ENCODE results near the gene USP20.

Gene USP20

DNA sequence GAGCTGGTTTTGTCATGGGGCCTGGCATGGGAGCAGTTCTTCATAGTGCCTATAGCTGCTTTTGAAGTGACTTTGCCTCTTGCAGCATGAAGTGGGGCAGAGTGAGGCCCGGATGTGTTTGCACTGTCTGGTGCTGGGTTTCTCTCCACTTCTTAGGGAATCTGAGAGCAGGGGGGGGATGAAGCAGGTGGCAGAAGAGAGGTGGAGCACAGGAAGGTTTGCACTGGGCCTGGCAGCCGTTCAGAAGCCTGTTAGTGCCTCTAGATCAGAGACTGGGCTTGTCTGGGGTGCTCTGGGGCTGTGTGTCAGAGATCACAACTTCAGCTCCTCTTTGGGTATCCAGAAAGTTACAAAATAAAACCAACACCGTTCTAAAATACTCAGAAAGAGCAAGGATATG is 18.4 kb downstream of the USP20 start:
- peaks cover 53% of the 10 kb centered on the region for H3K4me1 Mint-ChIP-seq
- no peak overlapping the region for H3K27ac Mint-ChIP-seq
- H3K4me3 Mint-ChIP-seq = no peak overlapping the region
- no peak for DNase-seq
- CTCF ChIA-PET = no interaction called here
- H3K27me3 Mint-ChIP-seq = no peaks in the 10 kb centered on the region
- peaks cover 69% of the 10 kb centered on the region for H3K36me3 Mint-ChIP-seq
- no peaks in the 10 kb centered on the region for H3K9me3 Mint-ChIP-seq

DNA sequence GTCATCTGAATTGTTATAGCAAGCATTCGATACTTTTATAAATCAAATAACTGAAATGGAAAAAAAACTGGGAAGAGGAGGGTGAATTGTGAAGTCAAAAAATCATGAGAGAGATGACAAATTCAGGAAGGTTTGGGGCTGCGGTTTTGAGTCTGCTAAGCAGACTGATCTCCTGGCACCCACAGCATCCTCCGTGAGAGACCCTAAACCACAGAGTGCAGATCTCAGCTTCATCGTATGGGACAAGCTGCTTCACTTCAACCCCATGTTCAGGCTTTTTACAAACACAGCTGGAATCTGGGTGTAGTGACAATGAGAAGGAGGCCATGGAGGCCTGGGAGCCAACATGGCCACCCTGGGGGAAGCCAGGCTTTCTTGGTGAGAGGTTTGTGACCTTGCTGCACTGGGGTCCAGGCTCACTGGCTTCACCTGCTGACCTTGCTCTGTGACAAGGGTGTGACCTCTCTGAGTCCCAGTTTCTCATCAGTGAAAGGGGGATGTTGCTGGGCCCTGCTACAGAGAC is 19.4 kb downstream of the USP20 start:
- CTCF ChIA-PET = no interaction called here
- H3K36me3 Mint-ChIP-seq = peaks cover 71% of the 10 kb centered on the region
- peaks cover 54% of the 10 kb centered on the region for H3K4me1 Mint-ChIP-seq
- peak overlapping the region; percentile 5 for H3K27ac Mint-ChIP-seq
- peak overlapping the region; percentile 1 for H3K4me3 Mint-ChIP-seq
- H3K27me3 Mint-ChIP-seq = no peaks in the 10 kb centered on the region
- no peaks in the 10 kb centered on the region for H3K9me3 Mint-ChIP-seq
- DNase-seq = no peak

DNA sequence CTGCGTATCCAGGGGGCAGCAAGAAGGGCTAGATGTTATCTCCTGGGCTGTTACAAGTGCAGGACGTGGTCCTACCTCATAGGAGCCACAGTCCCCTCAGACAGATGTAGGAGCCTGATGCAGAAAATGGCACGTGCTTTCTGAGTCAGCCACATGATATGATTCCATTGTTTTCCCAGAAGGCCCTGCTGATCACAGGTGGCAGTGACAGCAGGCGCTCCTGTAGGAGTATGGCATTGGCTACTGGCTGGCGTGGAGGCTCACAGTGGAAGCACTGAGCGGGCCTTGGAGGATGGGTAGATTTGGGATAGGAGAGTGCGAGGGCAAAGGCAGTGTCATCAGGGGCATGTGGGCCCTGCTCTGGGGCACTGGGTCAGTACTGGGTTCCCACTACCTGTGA is 21.9 kb downstream of the USP20 start:
- CTCF ChIA-PET = interaction anchor here (1.1 kb wide), 1 partner anchor 28 kb away, joined by 3 read pairs; no protein-coding TSS in a partner anchor
- H3K27ac Mint-ChIP-seq = no peak overlapping the region
- no peak for DNase-seq

DNA sequence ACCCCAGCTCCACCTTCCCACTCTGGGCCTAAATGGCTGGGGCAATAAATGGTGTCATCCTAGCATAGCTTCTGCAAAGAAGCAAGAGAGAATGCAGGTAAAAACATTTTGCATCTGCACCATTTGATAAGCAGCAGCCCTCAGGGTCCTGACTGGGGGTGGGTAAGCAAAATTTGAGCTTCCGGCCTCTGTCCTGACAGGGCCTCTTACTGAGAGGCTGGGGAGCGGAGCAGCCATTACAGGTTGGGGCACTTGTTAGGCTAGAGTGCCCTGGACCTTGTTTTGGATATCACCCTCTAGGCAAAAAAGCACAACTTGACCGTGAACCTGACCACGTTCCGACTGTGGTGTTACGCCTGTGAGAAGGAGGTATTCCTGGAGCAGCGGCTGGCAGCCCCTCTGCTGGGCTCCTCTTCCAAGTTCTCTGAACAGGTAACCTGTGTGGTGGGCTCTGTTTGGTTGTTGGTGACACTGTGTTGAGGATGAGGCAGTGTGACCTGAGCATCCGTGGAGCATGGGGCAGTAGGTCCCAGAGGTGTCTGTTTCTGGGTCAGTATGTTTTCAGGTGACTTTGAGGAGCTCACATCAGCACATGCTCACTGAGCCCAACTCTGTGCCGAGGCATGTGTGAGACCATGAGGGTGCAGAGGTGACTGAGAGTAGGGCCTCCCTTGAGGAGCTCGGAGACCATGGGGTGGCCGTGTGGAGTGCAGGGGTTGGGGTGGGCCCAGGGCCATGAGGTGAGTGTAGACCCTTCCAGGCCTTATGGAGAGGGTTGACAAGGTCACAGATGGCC is 23.1 kb downstream of the USP20 start:
- DNase-seq = no peak
- CTCF ChIA-PET = no interaction called here
- Mint-ChIP-seq H3K9me3 (no peaks in the 10 kb centered on the region), H3K27me3 (no peaks in the 10 kb centered on the region), H3K4me3 (no peak overlapping the region), H3K36me3 (peaks cover 68% of the 10 kb centered on the region), H3K27ac (peak overlapping the region; percentile 37), H3K4me1 (peaks cover 67% of the 10 kb centered on the region)

More for the DNA sequence above, 21.9 kb downstream of the USP20 start:
- Mint-ChIP-seq H3K4me3 (no peak overlapping the region), H3K9me3 (no peaks in the 10 kb centered on the region), H3K4me1 (peaks cover 64% of the 10 kb centered on the region), H3K27me3 (no peaks in the 10 kb centered on the region), H3K36me3 (peaks cover 70% of the 10 kb centered on the region)

DNA sequence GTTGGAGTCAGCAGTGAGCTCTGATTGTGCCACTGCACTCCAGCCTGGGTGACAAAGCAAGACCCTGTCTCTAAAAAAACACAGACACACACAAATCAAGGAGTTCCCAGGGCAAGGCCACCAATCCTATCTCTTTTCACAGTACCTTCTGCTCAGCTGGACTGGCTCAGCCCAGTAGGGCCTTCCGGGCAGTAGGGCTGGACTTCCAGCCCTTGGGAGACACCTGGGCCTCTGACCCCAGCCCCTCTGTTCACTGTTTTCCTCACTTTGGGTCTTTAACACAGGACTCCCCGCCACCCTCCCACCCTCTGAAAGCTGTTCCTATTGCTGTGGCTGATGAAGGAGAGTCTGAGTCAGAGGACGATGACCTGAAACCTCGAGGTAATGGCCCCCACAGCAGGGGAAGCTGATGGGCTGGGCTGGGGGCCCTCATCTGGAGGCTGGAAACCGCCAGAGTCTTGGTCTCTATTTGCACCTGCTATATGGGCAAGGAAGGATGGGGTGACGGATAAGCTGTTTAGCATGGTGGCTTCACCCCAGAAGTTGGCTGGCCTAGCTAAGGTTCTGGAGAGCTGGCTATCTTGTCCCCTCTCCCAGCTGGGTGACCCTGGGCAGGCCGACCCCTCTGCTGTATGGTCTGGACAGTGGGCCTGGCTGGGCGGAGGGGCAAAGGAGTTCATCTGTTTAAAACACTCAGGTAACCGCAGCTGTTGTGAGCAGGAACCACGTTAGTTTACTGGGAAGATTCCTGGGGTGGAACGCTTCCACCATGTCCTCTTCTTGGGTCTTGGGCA is 25.6 kb downstream of the USP20 start:
- Mint-ChIP-seq H3K9me3 (no peaks in the 10 kb centered on the region), H3K27ac (peak overlapping the region; percentile 79), H3K36me3 (peaks cover 61% of the 10 kb centered on the region), H3K4me3 (no peak overlapping the region), H3K27me3 (no peaks in the 10 kb centered on the region), H3K4me1 (peaks cover 62% of the 10 kb centered on the region)
- CTCF ChIA-PET = interaction anchor here (1.2 to 2.1 kb wide), 3 partner anchors 16 to 24 kb away, joined by 3 to 9 read pairs (median 7); no protein-coding TSS in a partner anchor
- DNase-seq = no peak

DNA sequence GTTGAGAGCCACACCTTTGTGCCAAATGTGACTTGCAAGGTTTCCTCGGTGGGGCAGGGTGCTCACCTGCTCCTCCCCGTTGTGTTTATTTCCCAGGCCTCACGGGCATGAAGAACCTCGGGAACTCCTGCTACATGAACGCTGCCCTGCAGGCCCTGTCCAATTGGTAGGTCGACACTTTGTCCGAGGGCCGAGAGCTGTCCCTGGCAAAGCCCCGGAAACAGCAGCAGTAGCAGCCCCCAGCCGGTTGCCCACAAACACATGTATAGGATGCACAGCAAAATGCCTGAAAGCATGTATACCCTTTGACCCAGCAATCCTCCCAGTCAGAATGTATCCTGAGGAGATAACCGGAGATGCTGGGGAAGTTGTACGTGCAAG is 26.2 kb downstream of the USP20 start:
- DNase-seq = no peak
- Mint-ChIP-seq H3K27me3 (no peaks in the 10 kb centered on the region), H3K27ac (peak overlapping the region; percentile 78), H3K4me3 (no peak overlapping the region), H3K36me3 (peaks cover 58% of the 10 kb centered on the region), H3K4me1 (peaks cover 64% of the 10 kb centered on the region), H3K9me3 (no peaks in the 10 kb centered on the region)
- CTCF ChIA-PET = interaction anchor here (1.6 to 2.1 kb wide), 2 partner anchors 23 to 24 kb away, joined by 7 to 9 read pairs; no protein-coding TSS in a partner anchor

DNA sequence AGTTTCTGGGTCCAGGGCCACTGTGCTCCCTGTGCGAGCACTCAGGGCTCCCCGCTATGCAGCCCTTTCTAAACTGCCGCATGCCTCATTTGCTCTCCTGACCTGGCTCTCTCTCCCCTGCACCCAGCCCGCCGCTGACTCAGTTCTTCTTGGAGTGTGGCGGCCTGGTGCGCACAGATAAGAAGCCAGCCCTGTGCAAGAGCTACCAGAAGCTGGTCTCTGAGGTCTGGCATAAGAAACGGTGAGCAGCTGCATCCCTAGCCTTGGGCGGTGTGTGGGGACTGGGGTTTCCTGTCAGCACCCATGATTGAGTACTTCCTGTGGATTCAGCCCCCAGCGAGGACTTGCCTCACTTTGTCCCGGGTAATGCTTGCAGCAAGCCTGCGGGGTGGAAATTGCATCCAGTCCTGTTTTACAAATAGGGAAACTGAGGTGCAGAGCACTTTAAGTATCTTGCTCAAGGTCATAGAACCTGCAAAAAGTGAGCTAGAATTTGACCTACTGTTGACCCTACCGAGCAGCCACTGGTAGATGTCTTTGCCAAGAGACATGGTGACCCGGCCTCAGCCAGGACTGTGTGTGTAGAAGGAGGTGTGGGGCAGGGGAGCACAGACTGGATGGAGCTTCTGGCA is 27.9 kb downstream of the USP20 start:
- CTCF ChIA-PET = interaction anchor here (0.6 to 1.5 kb wide), 4 partner anchors 10 to 24 kb away, joined by 3 to 9 read pairs (median 3); no protein-coding TSS in a partner anchor
- peaks cover 73% of the 10 kb centered on the region for H3K4me1 Mint-ChIP-seq
- peak; percentile 90 for DNase-seq
- H3K4me3 Mint-ChIP-seq = peak overlapping the region; percentile 62
- H3K27ac Mint-ChIP-seq = peak overlapping the region; percentile 93
- H3K9me3 Mint-ChIP-seq = no peaks in the 10 kb centered on the region
- H3K27me3 Mint-ChIP-seq = no peaks in the 10 kb centered on the region
- peaks cover 56% of the 10 kb centered on the region for H3K36me3 Mint-ChIP-seq

DNA sequence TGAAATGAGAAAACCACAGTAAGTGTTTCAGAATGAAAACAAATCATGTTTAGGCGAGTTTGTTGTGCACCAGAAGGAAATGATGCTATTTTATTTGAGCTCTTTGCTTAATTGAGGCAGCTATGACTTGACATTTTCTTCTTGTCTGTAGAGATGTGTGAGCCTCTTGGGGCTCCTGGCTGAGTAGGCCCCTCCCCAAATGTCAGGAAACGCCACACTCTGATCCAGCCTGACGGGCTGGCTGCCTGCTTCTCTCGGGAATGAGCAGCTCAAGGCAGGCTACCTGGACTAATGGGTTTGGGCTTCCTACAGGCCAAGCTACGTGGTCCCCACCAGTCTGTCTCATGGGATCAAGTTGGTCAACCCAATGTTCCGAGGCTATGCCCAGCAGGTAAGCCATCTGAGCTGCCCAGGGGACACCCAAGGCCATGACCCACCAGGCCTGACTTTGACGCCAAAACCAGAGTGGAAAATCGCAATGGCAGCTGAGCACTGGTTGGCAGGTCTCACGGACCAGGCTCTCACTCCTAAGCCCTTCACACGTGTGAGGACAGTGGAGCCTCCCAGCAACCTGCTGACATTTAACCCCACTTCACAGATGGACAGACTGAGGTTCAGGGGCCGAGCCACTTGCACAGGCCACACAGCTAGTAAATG is 29.9 kb downstream of the USP20 start:
- Mint-ChIP-seq H3K4me1 (peaks cover 89% of the 10 kb centered on the region), H3K27ac (peak overlapping the region; percentile 93), H3K9me3 (no peaks in the 10 kb centered on the region), H3K4me3 (no peak overlapping the region), H3K27me3 (no peaks in the 10 kb centered on the region), H3K36me3 (peaks cover 63% of the 10 kb centered on the region)
- CTCF ChIA-PET = interaction anchor here (0.7 to 2.0 kb wide), 7 partner anchors 20 to 91 kb away, joined by 3 to 6 read pairs (median 3); no protein-coding TSS in a partner anchor
- no peak for DNase-seq

DNA sequence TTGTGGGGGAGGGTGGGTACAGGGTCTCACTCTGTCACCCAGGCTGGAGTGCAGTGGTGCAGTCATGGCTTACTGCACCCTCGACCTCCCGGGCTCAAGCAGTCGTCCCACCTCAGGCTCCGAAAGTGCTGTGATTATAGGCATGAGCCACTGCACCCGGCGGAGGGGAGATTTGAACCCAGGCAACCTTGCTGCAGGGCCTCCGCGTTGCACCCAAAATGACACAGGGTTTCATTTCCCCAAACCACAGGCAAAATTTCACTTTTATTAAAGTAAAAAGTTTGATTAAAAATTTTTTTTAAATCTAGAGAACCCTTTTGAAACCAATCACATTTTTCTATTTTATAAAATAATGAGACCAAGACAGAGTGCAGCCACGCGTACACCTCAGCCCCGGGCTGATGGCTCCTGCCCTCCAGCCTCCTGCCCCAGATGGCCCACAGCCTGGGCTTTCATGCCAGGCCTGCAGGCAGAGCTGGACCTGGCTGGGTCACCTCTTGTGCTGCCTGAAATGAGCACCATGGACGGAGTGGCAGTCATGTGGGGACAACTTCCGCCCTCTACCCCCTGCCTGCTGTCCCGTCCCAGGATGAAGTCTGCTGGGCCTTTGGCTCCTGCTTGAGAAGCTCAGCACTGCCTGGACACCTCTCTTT is 30.5 kb downstream of the USP20 start:
- peak overlapping the region; percentile 29 for H3K4me3 Mint-ChIP-seq
- H3K27ac Mint-ChIP-seq = peak overlapping the region; percentile 93
- H3K4me1 Mint-ChIP-seq = peaks cover 92% of the 10 kb centered on the region
- DNase-seq = no peak
- CTCF ChIA-PET = interaction anchor here (0.7 to 2.0 kb wide), 6 partner anchors 19 to 29 kb away, joined by 3 to 6 read pairs (median 3); no protein-coding TSS in a partner anchor
- no peaks in the 10 kb centered on the region for H3K27me3 Mint-ChIP-seq
- H3K9me3 Mint-ChIP-seq = no peaks in the 10 kb centered on the region
- peaks cover 64% of the 10 kb centered on the region for H3K36me3 Mint-ChIP-seq

DNA sequence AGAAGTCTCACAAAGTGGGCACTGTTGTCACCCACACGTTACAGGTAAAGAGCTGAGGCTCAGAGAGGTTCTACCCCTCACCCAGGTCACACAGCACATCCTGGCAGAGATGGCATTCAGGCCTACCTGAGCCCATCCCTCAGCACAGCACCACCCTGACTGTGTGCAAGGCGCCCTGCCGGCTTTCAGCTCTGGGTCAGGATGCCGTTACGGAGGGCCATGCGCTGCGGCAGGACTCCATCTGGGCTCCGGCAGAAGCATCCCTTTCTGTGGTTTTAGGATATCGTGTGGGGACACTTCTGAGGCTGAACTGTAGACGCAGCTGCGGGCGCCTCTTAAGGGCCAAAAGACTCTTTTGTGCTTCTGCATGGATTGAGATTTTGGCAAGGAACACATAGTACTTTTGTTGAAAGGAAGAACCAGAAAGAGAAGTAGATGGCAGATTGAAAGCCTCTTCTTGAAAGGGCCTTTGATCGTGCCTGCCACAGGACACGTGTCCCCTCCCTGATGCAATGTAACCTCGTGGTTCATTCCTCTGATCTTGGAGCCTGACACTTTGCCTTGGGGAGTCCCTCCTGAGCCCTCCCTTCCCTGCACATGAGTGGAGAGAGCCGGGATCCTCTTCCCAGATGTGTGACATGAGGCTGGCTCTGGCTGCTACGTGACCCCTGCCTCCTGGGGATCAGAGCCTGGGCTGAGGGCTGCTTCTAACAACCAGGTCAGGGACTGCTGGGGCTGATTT is 31.3 kb downstream of the USP20 start:
- Mint-ChIP-seq H3K36me3 (peaks cover 65% of the 10 kb centered on the region), H3K9me3 (no peaks in the 10 kb centered on the region), H3K4me1 (peaks cover 92% of the 10 kb centered on the region), H3K4me3 (peak overlapping the region; percentile 29), H3K27ac (peak overlapping the region; percentile 92), H3K27me3 (no peaks in the 10 kb centered on the region)
- peak; percentile 79 for DNase-seq
- CTCF ChIA-PET = interaction anchor here (0.9 to 2.0 kb wide), 5 partner anchors 14 to 30 kb away, joined by 3 to 6 read pairs (median 3); no protein-coding TSS in a partner anchor

DNA sequence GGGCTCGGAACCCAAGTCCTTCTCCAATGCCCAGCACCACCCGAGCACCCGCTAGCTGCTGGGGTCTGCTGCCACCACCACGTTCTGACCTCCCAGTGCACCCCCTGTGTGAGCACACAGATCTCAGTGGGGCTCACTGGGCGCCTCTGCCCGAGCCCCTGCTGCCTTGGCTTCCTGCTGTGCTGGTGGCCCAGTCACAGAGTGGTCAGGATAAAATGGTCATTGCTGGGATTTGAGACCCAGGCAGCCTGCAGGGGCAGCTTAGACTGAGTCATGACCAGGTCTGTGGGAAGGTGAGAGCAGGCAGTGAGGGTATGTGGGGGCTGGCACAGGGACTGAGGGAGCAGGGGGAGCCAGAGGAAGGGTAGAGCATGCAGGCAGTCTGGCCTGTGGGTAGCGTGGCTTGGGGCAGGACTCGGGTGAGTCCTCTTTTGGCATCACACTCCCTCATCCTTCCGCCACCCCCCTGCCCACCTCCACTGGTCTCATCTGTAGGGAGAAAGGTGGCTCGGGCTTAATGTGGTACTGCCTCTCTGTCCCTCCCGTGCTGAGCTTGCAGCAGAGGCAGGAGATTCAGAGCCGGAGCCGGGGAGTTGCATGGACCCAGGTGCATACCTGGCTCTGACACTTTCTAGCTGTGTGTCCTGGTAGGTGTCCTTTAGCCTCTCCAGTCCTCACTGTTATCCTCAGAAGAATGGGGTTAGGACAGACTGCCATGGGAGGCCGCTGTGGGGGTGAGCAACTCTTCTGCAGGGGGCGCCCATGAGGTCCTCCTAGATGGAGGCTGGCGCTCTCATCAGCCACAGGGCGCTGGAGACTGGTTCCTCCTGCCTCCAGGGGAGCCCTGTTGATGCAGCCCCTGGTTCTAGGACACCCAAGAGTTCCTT is 32.1 kb downstream of the USP20 start:
- H3K27ac Mint-ChIP-seq = peak overlapping the region; percentile 92
- peaks cover 92% of the 10 kb centered on the region for H3K4me1 Mint-ChIP-seq
- no peaks in the 10 kb centered on the region for H3K27me3 Mint-ChIP-seq
- peak; percentile 39 for DNase-seq
- no peaks in the 10 kb centered on the region for H3K9me3 Mint-ChIP-seq
- CTCF ChIA-PET = interaction anchor here (0.6 to 2.7 kb wide), 5 partner anchors 13 to 64 kb away, joined by 3 to 15 read pairs (median 3); no protein-coding TSS in a partner anchor
- peaks cover 64% of the 10 kb centered on the region for H3K36me3 Mint-ChIP-seq
- H3K4me3 Mint-ChIP-seq = peak overlapping the region; percentile 10

All from activated naive CD4-positive, alpha-beta T cell treated with anti-CD3 and anti-CD28 coated beads, Interleukin-2, amount 10 ng/mL, durations not matched to agents 7 days and 5 days (primary cell).